ENCODE measurements around the gene MS4A4A.

DNA sequence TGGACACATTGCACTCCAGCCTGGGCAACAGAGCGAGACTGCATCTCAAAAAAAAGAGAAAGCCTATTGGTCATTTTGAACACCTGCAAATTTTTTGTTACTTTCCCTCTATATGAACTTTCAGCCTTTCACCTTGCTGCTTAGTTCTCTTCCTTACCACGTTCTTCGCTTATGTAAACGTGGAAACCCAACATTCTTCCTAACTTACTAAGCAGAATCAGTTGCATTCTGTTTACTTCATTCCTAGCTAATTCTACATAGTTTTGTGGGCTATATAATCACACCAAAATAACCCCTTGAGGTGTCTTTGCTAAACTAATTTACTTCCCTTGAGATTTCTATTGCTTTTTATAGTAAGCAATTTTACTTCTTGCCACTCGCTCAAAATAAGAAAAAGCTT lies 23.2 kb downstream of the MS4A4A start:
- TF ChIP-seq ZNF274 (IDR thresholded peaks at IDR 0.05; ENCODE audit: low read depth, low read length) (no peak), SUZ12 (IDR thresholded peaks at IDR 0.05; ENCODE audit: extremely low read depth, insufficient read depth, insufficient read length) (no peak)

Measured in NT2/D1 (cell line).